ENCODE measurements around the gene FBXL4. TPM values are rescaled to one million over a fixed set of nuclear protein-coding genes. Genes with fewer than 3 reads are reported as not detected.

FBXL4 gene
- total RNA-seq, 1 donor from 2014 or later = 15.3 TPM

DNA sequence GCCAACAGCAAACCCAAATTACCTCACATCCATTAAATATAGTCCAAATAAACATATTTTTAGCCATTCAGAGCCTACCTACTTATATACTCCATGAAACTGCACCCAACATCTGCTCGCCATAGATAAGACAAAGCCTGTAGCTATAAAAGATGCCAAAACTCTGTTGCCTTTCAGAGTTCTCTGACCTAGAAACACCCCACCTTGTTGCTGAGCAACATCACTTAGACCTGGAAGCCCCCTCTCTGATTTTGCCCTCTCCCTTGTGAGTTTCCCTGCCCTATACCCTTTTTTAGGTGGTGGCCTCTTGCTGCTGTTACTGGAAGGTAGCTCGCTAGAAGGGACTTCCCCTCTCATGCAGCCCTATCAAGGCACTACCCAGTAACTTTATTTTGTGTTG is 27.7 kb upstream of the FBXL4 start:
- no peaks in the 10 kb centered on the region for H3K9me3 Mint-ChIP-seq (ENCODE audit: unreplicated experiment)
- no peak for DNase-seq (ENCODE audit: low spot score)
- H3K36me3 Mint-ChIP-seq (ENCODE audit: low read depth, unreplicated experiment) = no peaks in the 10 kb centered on the region
- H3K27me3 Mint-ChIP-seq (ENCODE audit: unreplicated experiment) = peaks cover 5% of the 10 kb centered on the region
- no peaks in the 10 kb centered on the region for H3K4me1 Mint-ChIP-seq (ENCODE audit: unreplicated experiment)
- TF ChIP-seq, protein P1, sequence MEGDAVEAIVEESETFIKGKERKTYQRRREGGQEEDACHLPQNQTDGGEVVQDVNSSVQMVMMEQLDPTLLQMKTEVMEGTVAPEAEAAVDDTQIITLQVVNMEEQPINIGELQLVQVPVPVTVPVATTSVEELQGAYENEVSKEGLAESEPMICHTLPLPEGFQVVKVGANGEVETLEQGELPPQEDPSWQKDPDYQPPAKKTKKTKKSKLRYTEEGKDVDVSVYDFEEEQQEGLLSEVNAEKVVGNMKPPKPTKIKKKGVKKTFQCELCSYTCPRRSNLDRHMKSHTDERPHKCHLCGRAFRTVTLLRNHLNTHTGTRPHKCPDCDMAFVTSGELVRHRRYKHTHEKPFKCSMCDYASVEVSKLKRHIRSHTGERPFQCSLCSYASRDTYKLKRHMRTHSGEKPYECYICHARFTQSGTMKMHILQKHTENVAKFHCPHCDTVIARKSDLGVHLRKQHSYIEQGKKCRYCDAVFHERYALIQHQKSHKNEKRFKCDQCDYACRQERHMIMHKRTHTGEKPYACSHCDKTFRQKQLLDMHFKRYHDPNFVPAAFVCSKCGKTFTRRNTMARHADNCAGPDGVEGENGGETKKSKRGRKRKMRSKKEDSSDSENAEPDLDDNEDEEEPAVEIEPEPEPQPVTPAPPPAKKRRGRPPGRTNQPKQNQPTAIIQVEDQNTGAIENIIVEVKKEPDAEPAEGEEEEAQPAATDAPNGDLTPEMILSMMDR (IDR thresholded peaks at IDR 0.05; ENCODE audit: unreplicated experiment) = no peak
- H3K4me3 Mint-ChIP-seq (ENCODE audit: unreplicated experiment) = no peak overlapping the region
- H3K27ac Mint-ChIP-seq (ENCODE audit: unreplicated experiment) = no peak overlapping the region

DNA sequence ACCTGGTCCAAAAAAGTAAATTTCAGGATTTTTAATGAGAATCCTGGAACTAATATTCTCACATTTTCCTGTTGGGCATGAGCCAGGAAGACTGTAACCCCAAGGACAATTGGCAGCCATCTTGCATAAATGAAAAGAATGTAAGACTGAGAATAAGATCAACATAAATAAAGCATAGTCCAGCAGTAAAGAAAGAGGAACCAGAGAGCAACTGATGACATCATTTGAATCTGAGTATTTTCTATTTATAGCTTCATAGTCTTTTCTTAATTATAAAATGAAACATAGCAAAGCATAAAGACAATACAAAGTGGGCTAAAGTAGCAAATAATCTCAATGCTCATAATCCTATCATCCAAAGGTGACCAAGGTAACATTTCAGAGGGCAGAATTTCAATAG is 26.6 kb upstream of the FBXL4 start:
- Mint-ChIP-seq H3K4me3 (ENCODE audit: unreplicated experiment) (no peak overlapping the region), H3K36me3 (ENCODE audit: low read depth, unreplicated experiment) (no peaks in the 10 kb centered on the region), H3K4me1 (ENCODE audit: unreplicated experiment) (no peaks in the 10 kb centered on the region), H3K27ac (ENCODE audit: unreplicated experiment) (no peak overlapping the region), H3K27me3 (ENCODE audit: unreplicated experiment) (peaks cover 5% of the 10 kb centered on the region), H3K9me3 (ENCODE audit: unreplicated experiment) (no peaks in the 10 kb centered on the region)
- TF ChIP-seq, protein P1 (IDR thresholded peaks at IDR 0.05; ENCODE audit: unreplicated experiment) = no peak
- no peak for DNase-seq (ENCODE audit: low spot score)

DNA sequence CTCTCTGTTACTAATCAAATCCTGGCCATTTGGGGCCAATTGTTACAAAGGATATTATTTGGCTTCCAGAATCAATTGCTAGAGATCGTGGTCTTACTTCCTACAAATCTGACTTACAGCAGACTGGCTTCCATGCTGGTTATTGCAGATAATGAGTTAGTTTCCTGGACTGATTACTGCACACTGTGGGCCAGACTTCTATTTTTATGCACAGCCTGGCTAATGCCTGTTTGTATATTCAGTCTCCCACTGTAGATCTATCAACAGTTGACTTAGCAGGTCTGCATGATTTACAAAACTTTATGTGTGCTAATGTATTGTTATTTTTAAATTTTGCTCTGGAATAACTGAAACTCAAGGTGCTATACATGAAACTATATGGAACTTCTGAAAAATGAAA is 25.8 kb upstream of the FBXL4 start:
- no peak for DNase-seq (ENCODE audit: low spot score)
- TF ChIP-seq, protein P1 (IDR thresholded peaks at IDR 0.05; ENCODE audit: unreplicated experiment) = no peak
- no peak overlapping the region for H3K4me3 Mint-ChIP-seq (ENCODE audit: unreplicated experiment)
- H3K36me3 Mint-ChIP-seq (ENCODE audit: low read depth, unreplicated experiment) = no peaks in the 10 kb centered on the region
- H3K4me1 Mint-ChIP-seq (ENCODE audit: unreplicated experiment) = no peaks in the 10 kb centered on the region
- H3K27ac Mint-ChIP-seq (ENCODE audit: unreplicated experiment) = no peak overlapping the region
- no peaks in the 10 kb centered on the region for H3K9me3 Mint-ChIP-seq (ENCODE audit: unreplicated experiment)
- peaks cover 5% of the 10 kb centered on the region for H3K27me3 Mint-ChIP-seq (ENCODE audit: unreplicated experiment)

DNA sequence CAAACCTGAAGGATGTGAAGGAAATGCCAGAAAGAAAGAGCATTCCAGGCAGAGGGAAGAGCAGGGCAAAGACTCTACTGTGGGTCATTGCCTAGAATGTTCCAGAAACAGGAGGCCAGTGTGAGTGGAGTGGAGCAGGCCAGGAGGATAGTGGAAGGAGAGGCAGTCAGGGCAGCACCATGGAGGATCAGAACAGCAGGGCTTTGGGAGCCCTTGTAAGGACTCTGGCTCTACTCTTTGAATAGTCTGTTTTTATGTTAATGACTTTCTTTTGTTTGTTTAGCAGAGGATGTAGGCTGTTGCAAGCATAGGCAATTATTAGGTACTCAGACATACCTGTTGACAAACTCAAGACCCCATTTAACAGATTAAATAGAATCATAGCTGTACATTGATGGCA is 23.6 kb upstream of the FBXL4 start:
- Mint-ChIP-seq H3K27me3 (ENCODE audit: unreplicated experiment) (peaks cover 5% of the 10 kb centered on the region), H3K4me3 (ENCODE audit: unreplicated experiment) (no peak overlapping the region), H3K9me3 (ENCODE audit: unreplicated experiment) (no peaks in the 10 kb centered on the region), H3K4me1 (ENCODE audit: unreplicated experiment) (no peaks in the 10 kb centered on the region), H3K27ac (ENCODE audit: unreplicated experiment) (no peak overlapping the region), H3K36me3 (ENCODE audit: low read depth, unreplicated experiment) (no peaks in the 10 kb centered on the region)
- DNase-seq (ENCODE audit: low spot score) = no peak
- TF ChIP-seq, protein P1 (IDR thresholded peaks at IDR 0.05; ENCODE audit: unreplicated experiment) = no peak

DNA sequence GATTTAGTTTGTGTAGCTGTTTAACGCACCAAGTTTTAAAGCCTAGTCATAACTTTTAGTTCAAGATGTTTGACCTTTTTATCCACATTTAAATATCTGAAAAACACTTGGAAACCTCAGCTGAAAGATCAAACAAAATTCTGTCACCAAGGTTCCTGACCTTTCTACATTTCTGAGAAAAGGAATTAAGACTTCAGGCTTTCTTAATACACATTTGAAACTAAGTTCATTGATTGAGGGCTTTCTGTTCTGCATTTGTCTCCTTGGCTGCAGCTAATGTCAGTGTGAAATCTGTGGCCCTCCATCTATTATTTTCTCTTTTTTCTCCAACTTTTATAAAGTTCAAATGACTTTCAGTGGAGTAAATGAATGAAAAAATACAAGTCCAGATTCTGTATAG is 22.7 kb upstream of the FBXL4 start:
- H3K36me3 Mint-ChIP-seq (ENCODE audit: low read depth, unreplicated experiment) = no peaks in the 10 kb centered on the region
- TF ChIP-seq, protein P1 (IDR thresholded peaks at IDR 0.05; ENCODE audit: unreplicated experiment) = no peak
- H3K27ac Mint-ChIP-seq (ENCODE audit: unreplicated experiment) = no peak overlapping the region
- no peak for DNase-seq (ENCODE audit: low spot score)
- no peaks in the 10 kb centered on the region for H3K9me3 Mint-ChIP-seq (ENCODE audit: unreplicated experiment)
- no peak overlapping the region for H3K4me3 Mint-ChIP-seq (ENCODE audit: unreplicated experiment)
- H3K4me1 Mint-ChIP-seq (ENCODE audit: unreplicated experiment) = no peaks in the 10 kb centered on the region
- H3K27me3 Mint-ChIP-seq (ENCODE audit: unreplicated experiment) = peaks cover 3% of the 10 kb centered on the region
